H9 (cell line): ENCODE data around the gene RNF183. TPM values are rescaled to one million over a fixed set of nuclear protein-coding genes. Genes with fewer than 3 reads are reported as not detected.

Experiments
- DNase-seq: peaks from one replicate; pipeline ENCODE4 v3.0.0-alpha.2; 2017
- H2AFZ ChIP-seq: one replicate; pipeline ENCODE4 v1.6.1; 2013; ENCODE audit warnings: mild to moderate bottlenecking, low read length, control low read depth, moderate library complexity
- H2AK5ac ChIP-seq: 2 replicates; pipeline ENCODE4 v1.6.1; 2013; ENCODE audit warnings: low read length, control low read depth, mixed read lengths; ENCODE audit not compliant: insufficient read length
- H2BK120ac ChIP-seq: one replicate; pipeline ENCODE4 v1.6.1; 2013; ENCODE audit warnings: low read depth, mild to moderate bottlenecking, low read length, control low read depth, inconsistent platforms; ENCODE audit not compliant: poor library complexity, severe bottlenecking
- H2BK12ac ChIP-seq: 2 replicates; pipeline ENCODE4 v1.6.1; 2013; ENCODE audit warnings: low read length, control low read depth, mixed read lengths, low read depth; ENCODE audit not compliant: insufficient read length
- H2BK15ac ChIP-seq: 2 replicates; pipeline ENCODE4 v1.6.1; 2013; ENCODE audit warnings: low read depth, low read length, control low read depth
- H2BK20ac ChIP-seq: one replicate; pipeline ENCODE4 v1.6.1; 2013; ENCODE audit warnings: low read depth, mild to moderate bottlenecking, low read length, control low read depth, inconsistent platforms; ENCODE audit not compliant: poor library complexity, severe bottlenecking
- H2BK5ac ChIP-seq: 2 replicates; pipeline ENCODE4 v1.6.1; 2013; ENCODE audit warnings: low read length, control low read depth, mixed read lengths; ENCODE audit not compliant: insufficient read length
- H3K14ac ChIP-seq: 2 replicates; pipeline ENCODE4 v1.6.1; 2013; ENCODE audit warnings: low read length, control low read depth; ENCODE audit not compliant: insufficient read depth
- H3K18ac ChIP-seq: 2 replicates; pipeline ENCODE4 v1.6.1; 2013; ENCODE audit warnings: low read depth, mild to moderate bottlenecking, mixed read lengths, low read length, control low read depth; ENCODE audit not compliant: insufficient read length
- H3K23ac ChIP-seq: 2 replicates; pipeline ENCODE4 v1.6.1; 2013; ENCODE audit warnings: low read length, control low read depth, mixed read lengths, low read depth; ENCODE audit not compliant: insufficient read length
- H3K23me2 ChIP-seq: 2 replicates; pipeline ENCODE4 v1.6.1; 2013; ENCODE audit warnings: low read depth, mild to moderate bottlenecking, mixed read lengths, low read length, control low read depth; ENCODE audit not compliant: insufficient read length, poor library complexity, severe bottlenecking
- H3K27ac ChIP-seq: 2 replicates; pipeline ENCODE4 v1.5.1; 2013; ENCODE audit warnings: low read length, control low read depth, mixed read lengths, low read depth; ENCODE audit not compliant: insufficient read length
- H3K27me3 ChIP-seq: 2 replicates; pipeline ENCODE4 v1.6.1; 2013; ENCODE audit warnings: low read length, control low read depth, inconsistent platforms; ENCODE audit not compliant: insufficient read depth
- H3K4ac ChIP-seq: 2 replicates; pipeline ENCODE4 v1.6.1; 2013; ENCODE audit warnings: low read depth, mild to moderate bottlenecking, control low read depth, inconsistent platforms, low read length, moderate library complexity
- H3K4me1 ChIP-seq: 2 replicates; pipeline ENCODE4 v1.6.1; 2013; ENCODE audit warnings: low read length, control low read depth, inconsistent platforms; ENCODE audit not compliant: insufficient read depth
- H3K4me2 ChIP-seq: 2 replicates; pipeline ENCODE4 v1.6.1; 2013; ENCODE audit warnings: low read length, control low read depth, mixed read lengths; ENCODE audit not compliant: insufficient read length, insufficient read depth
- H3K56ac ChIP-seq: 2 replicates; pipeline ENCODE4 v1.6.1; 2013; ENCODE audit warnings: low read depth, mild to moderate bottlenecking, mixed read lengths, low read length, control low read depth; ENCODE audit not compliant: insufficient read length
- H3K79me1 ChIP-seq: 2 replicates; pipeline ENCODE4 v1.6.1; 2013; ENCODE audit warnings: low read depth, mild to moderate bottlenecking, moderate library complexity, low read length, control low read depth, inconsistent platforms; ENCODE audit not compliant: insufficient read depth, poor library complexity, severe bottlenecking
- H3K79me2 ChIP-seq: 2 replicates; pipeline ENCODE4 v1.6.1; 2013; ENCODE audit warnings: low read length, control low read depth, inconsistent platforms; ENCODE audit not compliant: insufficient read depth
- H3K9ac ChIP-seq: 2 replicates; pipeline ENCODE4 v1.6.1; 2013; ENCODE audit warnings: low read length, control low read depth, mixed read lengths; ENCODE audit not compliant: insufficient read length; ENCODE audit errors: extremely low read depth
- H3K9me3 ChIP-seq: one replicate; pipeline ENCODE4 v1.6.1; 2013; ENCODE audit warnings: low read depth, low read length, inconsistent platforms; ENCODE audit not compliant: control insufficient read depth
- H3T11ph ChIP-seq: one replicate; pipeline ENCODE4 v1.6.1; 2013; ENCODE audit warnings: mild to moderate bottlenecking, low read length, control low read depth, inconsistent platforms
- H4K20me1 ChIP-seq: one replicate; pipeline ENCODE4 v1.6.1; 2013; ENCODE audit not compliant: control insufficient read depth, insufficient read length, insufficient read depth
- H4K5ac ChIP-seq: 2 replicates; pipeline ENCODE4 v1.6.1; 2013; ENCODE audit warnings: low read depth, mild to moderate bottlenecking, mixed read lengths, low read length, control low read depth; ENCODE audit not compliant: insufficient read length
- H4K8ac ChIP-seq: replicated peaks from 2 replicates; pipeline ENCODE4 v1.6.1; 2013; ENCODE audit warnings: low read length, control low read depth, mixed read lengths, low read depth; ENCODE audit not compliant: insufficient read length
- H4K91ac ChIP-seq: 2 replicates; pipeline ENCODE4 v1.6.1; 2013; ENCODE audit warnings: low read depth, mild to moderate bottlenecking, moderate library complexity, mixed read lengths, low read length, control low read depth; ENCODE audit not compliant: insufficient read length
- H3K27ac Mint-ChIP-seq, 3 experiments: 2 replicates in 2 of 3; 3 replicates in 1 of 3; pipeline ENCODE4 v1.8.0; 2020 to 2021; ENCODE audit warnings: mixed read lengths in 3 of 3, mild to moderate bottlenecking in 1 of 3, moderate library complexity in 1 of 3
- H3K27me3 Mint-ChIP-seq: 2 replicates; pipeline ENCODE4 v1.8.0; 2021; ENCODE audit warnings: low read depth, mild to moderate bottlenecking, moderate library complexity, mixed read lengths
- H3K36me3 Mint-ChIP-seq, 3 experiments: 2 replicates in 2 of 3; 3 replicates in 1 of 3; pipeline ENCODE4 v1.8.0; 2020 to 2021; ENCODE audit warnings: low read depth in 3 of 3, mixed read lengths in 3 of 3; ENCODE audit not compliant: insufficient read depth in 1 of 3
- H3K4me1 Mint-ChIP-seq, 2 experiments: 2 replicates each; pipeline ENCODE4 v1.8.0; 2020; ENCODE audit warnings: mixed read lengths in 2 of 2
- H3K4me3 Mint-ChIP-seq, 2 experiments: 2 replicates in 1 of 2; 3 replicates in 1 of 2; pipeline ENCODE4 v1.8.0; 2020 to 2021; ENCODE audit warnings: mild to moderate bottlenecking in 2 of 2, mixed read lengths in 2 of 2, moderate library complexity in 1 of 2
- H3K9me3 Mint-ChIP-seq, 2 experiments: 2 replicates in 1 of 2; 3 replicates in 1 of 2; pipeline ENCODE4 v1.8.0; 2020; ENCODE audit warnings: mild to moderate bottlenecking in 2 of 2, mixed read lengths in 2 of 2, moderate library complexity in 1 of 2
- WGBS: extraction: QIAGEN DNeasy Blood & Tissue Kit; methylation state at CpG from one replicate; pipeline ENCODE4 v1.1.7; 2013; ENCODE audit warnings: missing lambda C conversion rate, low lambda C conversion rate, mixed read lengths; ENCODE audit not compliant: insufficient read length; ENCODE audit errors: extremely low coverage; 5-methylcytosine and 5-hydroxymethylcytosine counted together
- total RNA-seq: library from RNA; stranded (reverse); gene quantifications from 2 replicates; pipeline ENCODE4 v1.2.1, GENCODE V29; 2021
- TF ChIP-seq, protein P1 (sequence below): fragments of 200-600 bp; sonication (generic); conservative IDR thresholded peaks from 3 replicates; pipeline ENCODE4 v1.8.0; 2021; ENCODE audit warnings: antibody characterized with exemption, mild to moderate bottlenecking

The RNF183 gene
- total RNA-seq, 1 experiment from 2014 or later: 0.33 TPM

DNA sequence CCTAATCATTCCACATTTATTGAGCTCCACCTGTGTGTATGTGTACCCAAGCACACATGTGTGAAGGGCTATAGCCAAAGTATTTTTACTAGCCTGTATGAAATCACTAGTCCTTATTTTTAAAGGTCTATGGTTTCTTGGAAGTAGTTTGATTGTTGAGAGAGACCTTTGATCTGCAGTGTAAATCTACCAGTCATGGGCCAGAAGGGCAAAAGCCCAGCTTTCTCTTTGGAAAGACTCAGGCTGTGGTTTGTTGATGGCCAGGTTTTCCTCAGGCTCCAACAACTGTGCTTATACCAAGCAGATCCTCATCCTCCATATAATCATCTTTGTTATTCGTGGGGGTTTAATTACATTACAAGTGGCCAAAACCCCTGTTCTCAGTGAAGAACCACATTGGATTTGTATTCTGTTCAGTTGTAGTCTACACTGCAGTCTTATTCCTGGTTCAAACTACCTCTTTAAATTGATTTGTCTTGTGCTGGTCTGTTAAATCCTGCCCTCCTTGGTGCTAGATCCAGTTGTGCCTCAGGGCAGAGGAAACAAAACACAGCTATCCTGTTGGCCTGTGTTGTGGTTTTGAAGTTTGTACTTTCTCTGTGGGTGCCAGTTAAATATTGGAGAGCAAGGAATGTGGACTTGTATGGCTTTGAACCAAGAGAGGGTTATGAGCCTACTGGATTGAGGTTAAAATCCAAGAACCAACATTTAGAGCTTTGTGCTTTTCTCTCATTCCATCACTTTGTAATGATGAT lies 41.1 kb downstream of the RNF183 start:
- no peak overlapping the region for H3T11ph ChIP-seq
- H3K23ac ChIP-seq: no peak overlapping the region
- H3K4ac ChIP-seq: no peak overlapping the region
- H3K27ac ChIP-seq: no peak overlapping the region
- no CpG with 5 or more reads among the region's 1 CpG for WGBS
- H3K4me1 ChIP-seq: no peaks in the 10 kb centered on the region
- Mint-ChIP-seq H3K27ac (peak overlapping the region in 1 of 3 experiments; percentile 49; a peak in 2 of 7 replicates), H3K27me3 (no peaks in the 10 kb centered on the region), H3K4me1 (no peaks in the 10 kb centered on the region), H3K4me3 (no peak overlapping the region), H3K36me3 (peaks cover 13 to 44% (median 33%) of the 10 kb centered on the region in 3 experiments; a peak in 6 of 7 replicates), H3K9me3 (no peaks in the 10 kb centered on the region)
- H2AK5ac ChIP-seq: no peak overlapping the region
- H2BK5ac ChIP-seq: no peak overlapping the region
- no peak overlapping the region for H4K91ac ChIP-seq
- no peak overlapping the region for H3K9ac ChIP-seq
- no peak for DNase-seq
- H2BK12ac ChIP-seq: no peak overlapping the region
- no peak overlapping the region for H3K4me2 ChIP-seq
- H2AFZ ChIP-seq: no peak overlapping the region
- no peak overlapping the region for H3K14ac ChIP-seq
- no peaks in the 10 kb centered on the region for H4K20me1 ChIP-seq
- H3K56ac ChIP-seq: no peak overlapping the region
- TF ChIP-seq, protein P1, sequence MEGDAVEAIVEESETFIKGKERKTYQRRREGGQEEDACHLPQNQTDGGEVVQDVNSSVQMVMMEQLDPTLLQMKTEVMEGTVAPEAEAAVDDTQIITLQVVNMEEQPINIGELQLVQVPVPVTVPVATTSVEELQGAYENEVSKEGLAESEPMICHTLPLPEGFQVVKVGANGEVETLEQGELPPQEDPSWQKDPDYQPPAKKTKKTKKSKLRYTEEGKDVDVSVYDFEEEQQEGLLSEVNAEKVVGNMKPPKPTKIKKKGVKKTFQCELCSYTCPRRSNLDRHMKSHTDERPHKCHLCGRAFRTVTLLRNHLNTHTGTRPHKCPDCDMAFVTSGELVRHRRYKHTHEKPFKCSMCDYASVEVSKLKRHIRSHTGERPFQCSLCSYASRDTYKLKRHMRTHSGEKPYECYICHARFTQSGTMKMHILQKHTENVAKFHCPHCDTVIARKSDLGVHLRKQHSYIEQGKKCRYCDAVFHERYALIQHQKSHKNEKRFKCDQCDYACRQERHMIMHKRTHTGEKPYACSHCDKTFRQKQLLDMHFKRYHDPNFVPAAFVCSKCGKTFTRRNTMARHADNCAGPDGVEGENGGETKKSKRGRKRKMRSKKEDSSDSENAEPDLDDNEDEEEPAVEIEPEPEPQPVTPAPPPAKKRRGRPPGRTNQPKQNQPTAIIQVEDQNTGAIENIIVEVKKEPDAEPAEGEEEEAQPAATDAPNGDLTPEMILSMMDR: no peak
- no peak overlapping the region for H2BK15ac ChIP-seq
- H3K79me1 ChIP-seq: no peaks in the 10 kb centered on the region
- H3K18ac ChIP-seq: no peak overlapping the region
- H3K9me3 ChIP-seq: no peaks in the 10 kb centered on the region
- no peak overlapping the region for H2BK20ac ChIP-seq
- no peak overlapping the region for H4K8ac ChIP-seq
- H3K23me2 ChIP-seq: no peaks in the 10 kb centered on the region
- H3K27me3 ChIP-seq: no peaks in the 10 kb centered on the region
- H3K79me2 ChIP-seq: no peaks in the 10 kb centered on the region
- H4K5ac ChIP-seq: no peak overlapping the region
- H2BK120ac ChIP-seq: no peak overlapping the region
